Measurements from ENCODE around the gene RAB8A.
"Not testable (repeated sequence)": the region's sequence is repeated elsewhere in the genome, so short reads cannot be mapped to it uniquely, and the experiment has no call there.

RAB8A gene

DNA sequence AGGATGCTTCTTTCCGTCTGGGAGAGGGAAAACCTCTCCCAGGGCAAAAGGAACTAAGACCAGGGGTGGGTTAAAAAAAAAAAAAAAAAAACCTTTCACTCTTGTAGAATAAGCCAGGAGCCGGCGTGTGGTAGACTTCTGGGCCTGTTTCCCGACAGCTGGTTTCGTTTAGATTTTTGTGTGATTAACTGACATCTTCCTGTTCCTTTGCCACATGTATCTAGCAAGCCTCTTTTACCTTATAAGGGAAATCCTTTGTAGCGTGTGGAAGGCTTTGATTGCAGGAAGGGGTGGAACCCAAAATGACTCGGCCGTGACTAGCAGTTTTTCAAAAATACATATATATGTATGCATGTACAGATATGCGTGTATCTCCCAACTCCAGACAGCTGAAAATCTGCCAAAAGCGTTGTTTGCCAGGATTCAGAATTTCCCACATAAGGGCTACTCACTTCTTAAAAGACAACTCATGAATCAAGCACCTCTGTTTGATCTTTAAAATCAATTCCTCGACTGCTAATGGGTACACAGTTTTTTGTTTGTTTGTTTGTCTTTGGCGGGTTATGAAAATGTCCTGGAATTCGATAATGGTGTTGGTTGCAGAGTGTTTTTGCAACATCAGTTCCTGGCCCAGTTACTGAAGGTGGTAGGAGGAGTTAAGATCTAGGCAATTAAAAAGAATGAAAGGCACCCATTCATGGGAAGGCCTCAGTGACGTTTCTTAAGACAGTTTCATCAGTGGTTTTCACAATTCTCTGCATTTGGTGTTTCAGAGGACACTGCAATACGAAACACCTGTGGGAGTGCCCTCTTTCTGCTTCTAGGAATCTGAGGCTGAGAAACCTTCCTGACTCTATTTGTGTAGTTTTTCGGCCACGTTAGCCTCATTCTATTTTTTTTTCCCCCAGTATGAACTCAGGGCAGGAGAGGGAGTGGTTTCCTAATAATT is 32.7 kb upstream of the RAB8A start:
- peak; percentile 97 for FAIRE-seq

DNA sequence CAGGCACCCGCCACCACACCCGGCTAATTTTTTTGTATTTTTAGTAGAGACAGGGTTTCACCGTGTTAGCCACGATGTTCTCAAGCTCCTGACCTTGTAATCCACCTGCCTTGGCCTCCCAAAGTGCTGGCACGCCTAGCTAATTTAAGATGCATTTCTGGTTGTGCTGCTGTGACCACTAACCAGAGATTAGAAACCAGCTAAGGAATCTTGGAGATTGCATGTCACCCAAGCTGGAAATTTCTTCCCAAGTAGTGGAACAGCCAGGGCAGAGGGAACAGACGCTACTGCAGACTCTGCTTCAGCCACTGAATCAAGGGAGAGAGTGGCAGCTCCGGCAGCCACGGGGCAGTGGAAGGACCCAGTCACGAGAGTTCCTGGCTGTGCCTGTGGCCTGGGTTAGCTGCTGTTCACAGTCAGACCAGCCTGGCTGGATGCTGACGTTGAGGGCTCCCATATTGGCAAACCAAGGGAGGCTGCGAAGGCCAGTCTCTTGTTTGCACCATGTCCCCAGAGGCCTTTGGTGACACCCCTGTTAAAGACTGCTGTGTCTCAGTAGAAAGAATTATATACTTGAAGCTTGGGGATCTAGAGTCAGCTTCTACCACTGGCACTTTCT is 27.5 kb upstream of the RAB8A start:
- no peak for FAIRE-seq

DNA sequence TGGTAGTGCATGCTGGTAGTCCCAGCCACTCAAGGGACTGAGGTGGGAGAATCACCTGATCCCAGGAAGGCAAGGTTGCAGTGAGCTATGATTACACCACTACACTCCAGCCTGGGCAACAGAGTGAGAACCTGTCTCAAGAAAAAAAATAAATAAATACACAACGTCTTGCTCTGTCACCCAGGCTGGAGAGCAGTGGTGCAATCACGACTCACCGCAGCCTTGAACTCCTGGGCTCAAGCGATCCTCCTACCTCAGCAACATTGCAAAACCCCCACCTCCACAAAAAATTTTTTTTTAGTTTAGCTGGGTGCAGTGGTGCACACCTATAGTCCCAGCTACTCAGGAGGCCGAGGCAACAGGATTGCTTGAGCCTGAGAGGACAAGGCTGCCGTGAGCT is 26.6 kb upstream of the RAB8A start:
- FAIRE-seq = no peak

DNA sequence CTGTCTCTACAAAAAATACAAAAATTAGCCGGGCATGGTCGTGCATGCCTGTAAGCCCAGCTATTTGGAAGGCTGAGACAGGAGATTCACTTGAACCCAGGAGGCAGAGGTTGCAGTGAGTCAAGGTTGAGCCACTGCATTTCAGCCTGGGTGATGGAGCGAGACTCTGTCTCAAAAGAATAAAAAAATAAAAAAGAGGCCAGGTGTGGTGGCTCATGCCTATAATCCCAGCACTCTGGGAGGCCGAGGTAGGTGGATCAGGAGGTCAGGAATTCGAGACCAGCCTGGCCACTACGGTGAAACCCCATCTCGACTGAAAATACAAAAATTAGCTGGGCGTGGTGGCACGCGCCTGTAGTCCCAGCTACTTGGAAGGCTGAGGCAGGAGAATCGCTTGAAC is 24.3 kb upstream of the RAB8A start:
- FAIRE-seq = not testable (repeated sequence)

DNA sequence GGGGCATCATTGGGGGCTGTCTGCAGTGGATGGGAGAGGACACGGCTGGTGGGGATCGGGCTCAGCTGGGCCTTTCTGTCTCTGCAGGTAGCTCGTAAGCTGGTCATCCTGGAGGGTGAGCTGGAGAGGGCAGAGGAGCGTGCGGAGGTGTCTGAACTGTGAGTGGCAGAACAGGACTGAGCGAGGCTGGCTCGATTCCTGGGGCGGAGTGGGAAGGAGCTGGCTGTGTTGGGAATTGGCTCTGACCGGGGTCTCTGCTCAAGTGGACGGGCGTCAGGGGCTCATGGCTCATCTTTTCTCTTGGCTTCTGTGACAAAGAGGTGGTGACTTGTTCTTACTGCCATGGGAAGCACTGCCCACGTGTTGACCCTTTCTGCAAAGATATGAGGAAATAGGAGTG is 23.7 kb upstream of the RAB8A start:
- FAIRE-seq = no peak

DNA sequence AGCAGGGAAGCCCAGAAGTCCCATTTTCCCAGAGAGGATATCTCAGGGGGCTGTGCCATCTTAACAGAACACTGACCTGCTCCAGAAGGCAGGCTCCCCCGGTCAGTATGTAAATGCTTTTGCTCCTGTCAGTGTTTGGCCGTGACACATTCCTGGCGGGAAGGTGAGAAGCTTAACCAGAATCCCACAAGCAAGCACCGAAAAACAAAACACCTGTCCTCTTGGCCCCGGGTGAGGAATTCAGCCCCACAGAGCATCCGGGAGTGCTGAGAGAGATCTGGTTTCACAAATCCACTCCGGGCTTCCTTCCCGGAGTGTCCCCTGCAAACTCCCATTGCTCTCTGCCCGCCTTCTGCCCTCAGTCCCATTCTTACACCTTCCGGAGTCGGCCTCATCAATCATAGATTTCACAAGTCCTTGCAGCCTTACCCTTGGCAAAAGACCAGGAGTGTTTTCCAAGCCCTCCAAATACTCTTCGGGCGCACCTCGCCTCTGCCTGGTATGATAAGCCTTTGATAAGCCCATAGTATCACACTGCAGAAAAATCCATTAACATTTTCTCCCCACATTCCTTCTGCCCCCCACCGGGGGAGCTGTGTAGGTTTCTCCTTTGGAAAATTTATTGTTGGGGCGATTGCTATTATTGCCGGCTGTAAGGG is 23.2 kb upstream of the RAB8A start:
- no peak for FAIRE-seq

DNA sequence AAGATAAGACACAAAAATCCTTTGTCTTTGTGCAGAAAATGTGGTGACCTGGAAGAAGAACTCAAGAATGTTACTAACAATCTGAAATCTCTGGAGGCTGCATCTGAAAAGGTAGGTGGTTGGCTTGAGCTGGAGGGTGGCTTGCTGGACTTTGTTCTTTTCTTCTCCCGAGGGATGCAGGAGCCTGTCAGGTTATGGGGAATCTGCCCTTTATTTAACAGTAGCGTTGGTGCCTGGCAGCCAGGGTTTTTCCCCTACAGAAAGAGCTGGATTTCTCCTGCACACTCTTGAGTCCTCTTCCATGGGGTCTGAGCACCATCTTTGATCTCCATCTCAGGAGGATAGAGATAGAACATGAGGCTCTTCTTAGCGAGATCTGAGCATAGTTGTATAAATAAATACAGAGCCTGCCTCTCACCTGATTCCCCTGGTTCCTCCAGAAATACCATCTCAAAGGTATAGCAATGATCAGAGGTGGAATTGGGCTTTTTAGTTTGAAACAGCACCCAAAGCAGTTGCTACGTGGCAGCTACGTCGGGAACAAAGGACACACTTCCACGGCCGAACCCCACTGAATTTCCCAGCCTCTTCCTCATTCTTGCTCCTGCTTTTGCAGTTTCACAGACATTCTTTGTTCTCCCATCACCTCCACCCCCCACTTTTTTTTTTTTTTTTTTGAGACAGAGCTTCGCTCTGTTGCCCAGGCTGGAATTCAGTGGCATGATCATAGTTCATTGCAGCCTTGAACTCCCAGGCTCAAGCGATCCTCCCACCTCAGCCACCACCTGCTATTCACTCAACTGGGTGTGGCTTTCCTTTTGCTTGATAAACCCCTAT is 22.5 kb upstream of the RAB8A start:
- no peak for FAIRE-seq

DNA sequence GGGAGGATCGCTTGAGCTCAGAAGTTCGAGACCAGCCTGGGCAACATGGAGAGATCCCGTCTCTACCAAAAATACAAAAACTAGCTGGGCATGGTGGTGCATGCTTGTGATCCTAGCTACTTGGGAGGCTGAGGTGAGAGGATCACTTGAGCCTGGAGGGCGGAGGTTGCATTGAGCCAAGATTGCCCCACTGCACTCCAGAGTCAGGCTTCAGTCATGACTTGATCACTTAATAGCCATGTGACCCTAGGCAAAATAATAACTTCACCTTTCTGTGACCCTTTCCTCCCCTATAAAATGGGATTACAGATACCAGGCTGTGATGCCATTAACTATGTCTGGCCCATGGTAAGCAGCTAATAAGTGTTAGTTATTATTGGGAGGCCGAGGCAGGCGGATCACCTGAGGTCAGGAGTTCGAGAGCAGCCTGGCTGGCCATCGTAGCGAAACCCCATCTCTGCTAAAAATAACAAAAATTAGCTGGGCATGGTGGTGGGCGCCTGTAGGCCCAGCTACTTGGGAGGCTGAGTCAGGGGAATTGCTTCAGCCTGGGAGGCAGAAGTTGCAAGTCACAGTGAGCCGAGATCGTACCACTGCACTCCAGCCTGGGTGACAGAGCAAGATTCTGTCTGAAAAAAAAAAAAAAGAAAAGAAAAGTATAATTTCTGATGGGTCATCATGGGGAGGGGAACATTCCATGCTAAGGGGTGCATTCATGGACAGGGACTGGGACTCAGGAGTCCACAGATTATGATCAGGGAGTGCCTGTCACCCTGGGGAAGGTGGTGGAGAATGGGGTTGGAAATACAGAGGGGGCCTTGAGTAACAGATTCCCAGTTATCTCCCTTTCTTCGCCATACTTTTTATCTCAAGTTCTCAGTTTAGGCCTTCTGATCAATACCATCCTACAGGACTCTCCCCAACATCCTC is 19.9 kb upstream of the RAB8A start:
- FAIRE-seq = no peak

DNA sequence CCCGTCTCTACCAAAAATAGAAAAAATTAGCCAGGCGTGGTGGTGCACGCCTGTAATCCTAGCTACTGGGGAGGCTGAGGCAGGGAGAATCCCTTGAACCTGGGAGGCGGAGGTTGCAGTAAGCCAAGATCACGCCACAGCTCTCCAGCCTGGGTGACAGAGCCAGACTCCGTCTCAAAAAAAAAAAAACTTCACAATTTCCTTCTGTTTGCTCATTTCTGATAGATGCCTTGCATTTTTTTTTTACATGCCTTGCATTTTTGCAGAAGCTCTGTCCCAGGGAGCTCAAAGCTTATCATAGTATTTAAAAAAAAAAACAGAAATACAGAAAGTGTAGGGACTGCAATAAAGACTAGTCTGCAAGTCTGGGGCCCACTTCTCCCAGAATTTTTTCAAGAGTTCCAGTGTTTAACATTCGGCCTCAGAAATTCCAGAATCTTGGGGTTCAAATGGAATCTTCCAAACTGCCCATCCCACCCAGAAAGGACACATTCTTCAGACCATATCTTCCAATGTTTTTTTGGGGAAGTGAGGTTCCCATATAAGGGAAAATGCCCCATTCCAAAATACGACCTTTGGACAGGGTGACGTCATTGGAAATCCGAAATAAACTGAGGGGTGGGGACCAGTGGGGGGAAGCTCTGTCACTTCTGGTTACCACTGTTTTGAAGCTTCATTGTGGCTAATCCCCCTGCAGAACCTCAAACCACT is 17.2 kb upstream of the RAB8A start:
- no peak for FAIRE-seq

DNA sequence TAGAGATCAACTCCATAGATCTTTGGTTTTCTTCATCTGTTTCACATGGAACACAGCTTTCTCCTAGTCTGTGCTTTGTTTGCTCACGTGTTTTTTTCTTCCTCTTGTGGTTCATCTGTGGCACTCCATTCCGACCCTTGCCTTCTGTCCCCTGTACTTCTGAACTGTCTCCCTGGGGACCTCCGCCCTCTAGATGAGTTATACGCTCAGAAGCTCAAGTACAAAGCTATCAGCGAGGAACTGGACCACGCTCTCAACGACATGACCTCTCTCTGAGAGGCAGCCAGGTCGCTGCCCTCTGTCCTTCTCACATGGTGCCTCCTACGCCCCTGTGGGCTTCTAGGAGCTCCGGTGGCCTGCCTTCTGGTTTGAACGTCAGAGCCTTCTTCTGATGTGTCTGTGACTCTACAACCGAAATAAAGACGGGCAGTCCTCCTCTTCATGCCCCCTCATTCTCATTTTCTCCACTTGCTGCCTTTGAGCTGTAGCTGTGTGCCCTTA is 16.6 kb upstream of the RAB8A start:
- no peak for FAIRE-seq

DNA sequence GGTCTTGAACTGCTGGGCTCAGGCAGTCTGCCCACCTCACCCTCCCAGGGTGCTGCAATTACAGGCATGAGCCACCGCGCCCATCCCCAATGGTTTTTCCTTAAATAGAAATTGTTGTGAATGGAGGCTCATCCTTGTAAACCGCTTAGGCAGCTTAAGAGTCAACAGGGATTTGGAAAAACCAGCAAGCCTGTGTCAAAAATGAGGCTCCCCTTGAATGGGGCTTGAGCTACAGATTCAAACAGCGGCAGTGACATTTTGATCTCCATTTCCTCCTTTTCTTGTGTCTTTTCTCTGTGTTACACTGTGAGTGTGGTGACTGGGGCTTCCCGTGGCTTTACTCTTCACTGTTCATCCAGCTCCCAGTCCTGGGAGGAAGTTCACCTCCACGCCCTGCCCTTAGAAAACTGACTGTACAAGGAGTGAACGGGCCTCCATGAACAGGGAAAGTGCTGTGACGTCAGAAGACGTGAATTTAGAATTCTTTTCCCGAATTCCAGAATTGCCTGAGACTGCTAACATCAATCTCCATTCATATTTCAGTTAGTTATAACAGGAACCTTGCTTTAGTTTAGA is 15.3 kb upstream of the RAB8A start:
- no peak for FAIRE-seq

DNA sequence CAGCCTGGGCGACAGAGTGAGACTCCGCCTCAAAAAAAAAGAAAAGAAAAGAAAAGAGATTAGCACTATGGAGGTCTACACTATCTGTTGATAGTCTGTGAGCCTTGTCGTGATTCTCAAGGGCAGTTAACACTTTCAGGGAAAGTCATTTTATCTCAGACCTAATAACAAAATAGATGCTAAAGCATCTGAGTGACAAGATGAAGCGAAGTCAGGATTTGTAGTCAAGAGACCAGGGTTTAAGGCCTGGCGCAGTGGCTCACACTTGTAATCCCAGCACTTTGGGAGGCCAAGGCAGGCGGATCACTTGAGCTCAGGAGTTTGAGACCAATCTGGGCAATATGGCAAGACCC is 13.3 kb upstream of the RAB8A start:
- no peak for FAIRE-seq

DNA sequence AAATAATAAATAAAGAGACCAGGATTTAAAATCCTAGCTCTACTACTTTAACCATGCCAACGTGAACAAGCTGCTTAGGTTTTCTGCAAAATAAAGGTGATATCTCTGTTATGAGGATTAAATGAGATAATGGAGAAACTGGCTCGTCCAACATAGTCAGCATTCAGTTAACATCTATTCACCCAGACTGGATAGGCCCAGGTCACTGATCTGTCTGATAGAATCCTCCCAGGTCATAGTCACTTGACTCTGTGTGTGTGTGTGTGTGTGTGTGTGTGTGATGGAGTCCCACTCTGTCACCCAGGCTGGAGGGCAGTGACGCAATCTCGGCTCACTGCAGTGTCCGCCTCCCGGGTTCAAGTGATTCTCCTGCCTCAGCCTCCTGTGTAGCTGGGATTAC is 12.9 kb upstream of the RAB8A start:
- FAIRE-seq = no peak

DNA sequence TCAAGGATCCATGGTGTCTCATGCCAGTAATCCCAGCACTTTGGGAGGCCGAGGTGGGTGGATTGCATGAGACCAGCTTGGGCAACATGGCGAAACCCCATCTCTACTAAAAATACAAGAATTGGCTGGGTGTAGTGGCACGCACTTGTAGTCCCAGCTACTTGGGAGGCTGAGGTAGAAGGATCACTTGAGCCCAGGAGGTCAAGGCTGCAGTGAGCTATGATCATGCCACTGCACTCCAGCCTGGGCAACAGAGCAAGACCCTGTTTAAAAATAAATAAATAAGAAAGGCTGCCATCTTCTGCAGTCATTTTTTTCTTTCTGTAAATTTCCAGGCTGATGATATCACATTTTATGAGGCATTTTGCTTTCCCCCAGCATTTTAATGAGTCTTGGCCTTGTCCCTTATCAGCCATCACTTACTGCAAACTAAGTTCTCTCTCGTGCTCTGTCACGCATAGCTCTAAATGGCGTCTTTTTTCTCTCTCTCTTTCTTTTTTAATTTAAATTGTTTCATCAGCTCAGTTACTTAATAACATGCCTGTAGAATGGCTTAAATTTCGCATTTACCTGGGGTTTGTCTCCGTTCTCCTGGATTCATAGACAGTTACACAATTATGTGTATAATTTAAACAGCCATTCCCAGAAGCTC is 12.2 kb upstream of the RAB8A start:
- not testable (repeated sequence) for FAIRE-seq

DNA sequence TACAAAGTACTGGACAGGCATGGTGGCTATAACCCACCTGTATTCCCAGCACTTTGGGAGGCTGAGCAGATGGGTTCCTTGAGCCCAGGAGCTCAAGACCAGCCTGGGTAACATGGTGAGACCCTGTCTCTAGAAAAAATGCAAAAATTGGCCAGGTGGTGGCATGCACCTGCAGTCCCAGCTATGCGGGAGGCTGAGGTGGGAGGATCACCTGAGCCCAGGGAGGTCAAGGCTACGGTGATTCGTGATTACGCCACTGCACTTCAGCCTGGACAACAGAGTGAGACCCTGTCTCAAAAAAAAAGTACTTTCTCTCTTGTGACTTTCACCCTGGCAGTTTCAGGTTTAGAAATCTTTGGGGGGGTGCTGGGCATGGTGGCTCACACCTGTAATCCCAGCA is 11.2 kb upstream of the RAB8A start:
- no peak for FAIRE-seq

DNA sequence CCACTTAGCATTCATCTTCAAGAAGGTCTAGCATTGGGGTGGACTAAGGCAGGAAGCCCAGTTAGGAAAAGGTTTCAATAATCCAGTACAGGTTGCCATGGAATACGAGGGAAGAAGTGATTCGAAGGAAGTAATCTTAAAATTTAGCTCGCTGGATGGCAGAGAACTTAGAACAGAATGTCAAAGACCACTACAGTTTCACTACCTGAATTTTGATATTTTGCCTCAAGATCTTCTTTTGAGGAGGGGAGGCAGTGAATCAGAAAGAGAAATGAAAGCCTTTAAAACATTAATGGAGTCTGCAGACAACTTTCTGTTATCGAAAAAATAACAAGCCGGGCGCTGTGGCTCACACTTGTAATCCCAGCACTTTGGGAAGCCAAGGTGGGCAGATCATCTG is 7.0 kb upstream of the RAB8A start:
- FAIRE-seq = no peak

DNA sequence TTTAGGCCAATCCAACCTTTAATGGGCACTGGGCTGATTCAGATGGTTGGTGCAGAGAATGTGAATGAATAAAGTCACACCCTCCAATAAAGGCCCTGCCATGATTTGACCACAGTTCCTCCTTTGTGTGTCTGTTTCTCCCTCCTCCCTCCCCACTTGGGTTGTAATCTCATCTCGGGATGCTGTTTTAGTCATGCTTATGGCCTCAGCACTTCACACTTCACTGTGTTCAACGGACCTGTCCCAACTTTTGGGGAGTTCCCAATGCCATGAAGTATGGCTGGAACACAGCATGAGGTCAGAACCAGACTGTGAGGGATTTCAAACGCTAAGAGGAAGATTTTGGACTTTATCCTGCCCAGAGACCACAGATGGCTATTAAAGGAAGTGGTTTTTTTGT is 5.6 kb upstream of the RAB8A start:
- no peak for FAIRE-seq

DNA sequence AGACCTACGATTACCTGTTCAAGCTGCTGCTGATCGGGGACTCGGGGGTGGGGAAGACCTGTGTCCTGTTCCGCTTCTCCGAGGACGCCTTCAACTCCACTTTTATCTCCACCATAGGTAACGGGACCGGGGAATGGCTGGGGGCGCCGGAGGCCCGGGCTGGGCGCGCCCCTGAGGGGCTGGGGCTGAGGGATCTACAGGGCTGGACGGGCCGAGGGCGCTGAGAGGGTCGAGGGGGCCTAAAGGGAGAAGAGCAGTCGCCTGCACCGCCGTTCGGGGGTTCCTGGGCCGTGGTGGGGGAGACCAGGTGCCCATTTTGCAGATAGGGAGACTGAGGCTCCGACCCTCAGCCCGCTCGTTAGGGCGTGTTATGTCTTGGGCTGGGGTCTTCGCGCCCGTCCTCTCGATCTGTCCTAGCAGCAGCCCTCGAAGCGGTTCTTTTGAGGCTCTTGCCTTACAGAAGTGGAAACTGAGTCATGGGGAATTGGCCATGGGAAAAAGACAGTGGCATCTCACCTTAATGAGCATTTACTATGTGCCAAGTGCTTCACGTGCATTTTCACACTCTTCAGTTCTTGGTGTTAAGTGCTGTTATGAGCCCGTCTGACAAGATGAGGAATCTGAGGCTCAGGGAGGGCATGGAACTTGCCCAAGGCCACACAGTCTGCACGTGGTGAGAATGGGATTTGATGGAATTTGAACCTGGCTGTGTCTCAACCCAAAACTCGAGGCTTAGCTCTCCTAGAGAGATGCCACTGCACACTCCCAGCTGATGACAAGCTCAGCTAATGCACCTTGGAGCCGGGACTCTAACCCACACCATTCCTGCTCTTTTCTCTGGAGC is 442 bp downstream of the RAB8A start:
- no peak for FAIRE-seq

DNA sequence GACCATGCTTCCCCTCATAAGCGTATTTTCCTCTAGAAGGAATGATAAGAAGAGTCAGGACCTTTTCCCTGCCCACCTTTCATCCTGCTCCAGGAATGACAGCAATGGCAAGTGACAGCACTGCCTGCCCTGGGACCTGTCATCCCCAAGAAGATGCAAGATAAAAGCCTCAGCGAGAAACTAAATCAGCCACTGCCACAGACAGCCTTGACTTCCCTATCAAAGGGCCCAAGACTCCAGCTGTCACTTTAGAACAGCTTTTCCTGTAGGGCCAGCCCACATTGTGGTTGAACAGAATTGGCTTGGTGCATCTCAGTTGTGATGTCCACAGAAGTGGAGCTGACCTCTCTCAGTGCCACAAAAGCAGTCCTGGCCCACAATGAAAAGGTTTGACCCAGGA is 1.1 kb downstream of the RAB8A start:
- no peak for FAIRE-seq
